Smooth muscle cell (in vitro differentiated cells): ENCODE measurements around the gene PCYT1B. TPM values are rescaled to one million over a fixed set of nuclear protein-coding genes. Genes with fewer than 3 reads are reported as not detected.

ENCODE experiments used
- DNase-seq: peaks from one replicate; lab custom pipeline; 2025; ENCODE audit not compliant: unreplicated experiment; lab: John Stamatoyannopoulos, UW
- H2AFZ ChIP-seq: fragments of 200-600 bp; sonication (generic); 2 replicates; pipeline ENCODE4 v1.6.0; 2016; ENCODE audit warnings: antibody characterized with exemption, low read depth, mild to moderate bottlenecking
- H3F3A ChIP-seq: fragments of 200-600 bp; sonication (generic); 2 replicates; pipeline ENCODE4 v1.6.0; 2017; ENCODE audit warnings: antibody characterized with exemption, low read depth
- H3K27ac ChIP-seq: fragments of 200-600 bp; sonication (generic); 2 replicates; pipeline ENCODE4 v1.5.1; 2016; ENCODE audit warnings: low read depth, mild to moderate bottlenecking
- H3K27me3 ChIP-seq: fragments of 200-600 bp; sonication (generic); 2 replicates; pipeline ENCODE4 v1.6.1; 2016; ENCODE audit warnings: low read depth, mild to moderate bottlenecking
- H3K36me3 ChIP-seq: fragments of 200-600 bp; sonication (generic); 2 replicates; pipeline ENCODE4 v1.5.1; 2016; ENCODE audit warnings: low read depth
- H3K4me1 ChIP-seq: fragments of 200-600 bp; sonication (generic); 2 replicates; pipeline ENCODE4 v1.5.1; 2016; ENCODE audit warnings: low read depth
- H3K4me2 ChIP-seq: fragments of 200-600 bp; sonication (generic); 2 replicates; pipeline ENCODE4 v1.6.0; 2016; ENCODE audit warnings: mild to moderate bottlenecking
- H3K4me3 ChIP-seq: fragments of 200-600 bp; sonication (generic); 2 replicates; pipeline ENCODE4 v1.5.1; 2016; ENCODE audit warnings: mild to moderate bottlenecking
- H3K79me2 ChIP-seq: fragments of 200-600 bp; sonication (generic); 2 replicates; pipeline ENCODE4 v1.6.0; 2016; ENCODE audit warnings: low read depth, mild to moderate bottlenecking
- H3K9ac ChIP-seq: fragments of 200-600 bp; sonication (generic); 2 replicates; pipeline ENCODE4 v1.6.0; 2016; ENCODE audit warnings: low read depth
- H3K9me3 ChIP-seq: fragments of 200-600 bp; sonication (generic); replicated peaks from 2 replicates; pipeline ENCODE4 v1.5.1; 2016; ENCODE audit warnings: low read depth
- H4K20me1 ChIP-seq: fragments of 200-600 bp; sonication (generic); 2 replicates; pipeline ENCODE4 v1.6.0; 2016; ENCODE audit warnings: low read depth
- WGBS: methylation state at CpG from one replicate; pipeline ENCODE4 v1.1.7; 2016; ENCODE audit warnings: low lambda C conversion rate; 5-methylcytosine and 5-hydroxymethylcytosine counted together
- polyA plus RNA-seq: library from polyadenylated mRNA; unstranded; fragments of >200 nt; fragmentation: Nextera tagmentation; extraction: Ambion mirVana; gene quantifications from 2 replicates; pipeline ENCODE4 v1.2.1, GENCODE V29; 2016
- total RNA-seq: library from RNA; depleted of rRNA; stranded (reverse); fragments of >200 nt; gene quantifications from 2 replicates; pipeline ENCODE4 v1.2.3, GENCODE V29; 2014
- TF ChIP-seq, protein P1 (sequence below): fragments of 200-600 bp; sonication (generic); IDR thresholded peaks from 2 replicates; pipeline ENCODE4 v1.5.1; 2017; ENCODE audit warnings: borderline replicate concordance, mild to moderate bottlenecking, antibody characterized with exemption; ENCODE audit not compliant: insufficient read depth, poor library complexity, severe bottlenecking

Gene PCYT1B
- total and polyA plus RNA-seq, 2 experiments from 2014 or later, result 5.1 to 9.4 TPM

DNA sequence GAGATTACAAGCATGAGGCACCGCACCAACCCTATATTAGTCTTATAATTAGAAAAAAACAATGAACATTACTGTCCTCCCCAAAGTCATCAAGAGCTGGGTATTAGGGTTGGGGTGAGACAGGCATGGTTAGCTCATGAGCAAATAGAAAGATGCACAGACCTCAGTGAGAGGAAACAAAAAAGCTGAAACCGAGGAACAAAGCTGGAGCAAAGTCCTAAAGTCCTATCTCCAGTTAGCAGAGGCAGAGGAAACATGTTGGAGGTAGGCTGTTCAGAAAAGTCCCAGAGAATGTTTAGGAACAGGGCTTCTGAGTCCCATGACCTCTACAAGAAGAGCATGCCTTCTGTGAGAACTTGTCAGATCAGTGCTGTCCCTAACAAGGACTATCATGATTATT is 4.6 kb upstream of the PCYT1B start:
- H3F3A ChIP-seq, result no peaks in the 10 kb centered on the region
- no peaks in the 10 kb centered on the region for H3K27me3 ChIP-seq
- H3K4me2 ChIP-seq, result no peak overlapping the region
- no peak overlapping the region for H2AFZ ChIP-seq
- TF ChIP-seq, protein P1, sequence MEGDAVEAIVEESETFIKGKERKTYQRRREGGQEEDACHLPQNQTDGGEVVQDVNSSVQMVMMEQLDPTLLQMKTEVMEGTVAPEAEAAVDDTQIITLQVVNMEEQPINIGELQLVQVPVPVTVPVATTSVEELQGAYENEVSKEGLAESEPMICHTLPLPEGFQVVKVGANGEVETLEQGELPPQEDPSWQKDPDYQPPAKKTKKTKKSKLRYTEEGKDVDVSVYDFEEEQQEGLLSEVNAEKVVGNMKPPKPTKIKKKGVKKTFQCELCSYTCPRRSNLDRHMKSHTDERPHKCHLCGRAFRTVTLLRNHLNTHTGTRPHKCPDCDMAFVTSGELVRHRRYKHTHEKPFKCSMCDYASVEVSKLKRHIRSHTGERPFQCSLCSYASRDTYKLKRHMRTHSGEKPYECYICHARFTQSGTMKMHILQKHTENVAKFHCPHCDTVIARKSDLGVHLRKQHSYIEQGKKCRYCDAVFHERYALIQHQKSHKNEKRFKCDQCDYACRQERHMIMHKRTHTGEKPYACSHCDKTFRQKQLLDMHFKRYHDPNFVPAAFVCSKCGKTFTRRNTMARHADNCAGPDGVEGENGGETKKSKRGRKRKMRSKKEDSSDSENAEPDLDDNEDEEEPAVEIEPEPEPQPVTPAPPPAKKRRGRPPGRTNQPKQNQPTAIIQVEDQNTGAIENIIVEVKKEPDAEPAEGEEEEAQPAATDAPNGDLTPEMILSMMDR, result no peak
- no peak overlapping the region for H3K9ac ChIP-seq
- H3K4me1 ChIP-seq, result peaks cover 9% of the 10 kb centered on the region
- H3K36me3 ChIP-seq, result no peaks in the 10 kb centered on the region
- WGBS, result 88% methylated on average over 2 of the region's 2 CpGs
- no peaks in the 10 kb centered on the region for H3K79me2 ChIP-seq
- no peak overlapping the region for H3K27ac ChIP-seq
- no peak for DNase-seq
- no peaks in the 10 kb centered on the region for H3K9me3 ChIP-seq
- H3K4me3 ChIP-seq, result no peak overlapping the region
- H4K20me1 ChIP-seq, result no peaks in the 10 kb centered on the region

DNA sequence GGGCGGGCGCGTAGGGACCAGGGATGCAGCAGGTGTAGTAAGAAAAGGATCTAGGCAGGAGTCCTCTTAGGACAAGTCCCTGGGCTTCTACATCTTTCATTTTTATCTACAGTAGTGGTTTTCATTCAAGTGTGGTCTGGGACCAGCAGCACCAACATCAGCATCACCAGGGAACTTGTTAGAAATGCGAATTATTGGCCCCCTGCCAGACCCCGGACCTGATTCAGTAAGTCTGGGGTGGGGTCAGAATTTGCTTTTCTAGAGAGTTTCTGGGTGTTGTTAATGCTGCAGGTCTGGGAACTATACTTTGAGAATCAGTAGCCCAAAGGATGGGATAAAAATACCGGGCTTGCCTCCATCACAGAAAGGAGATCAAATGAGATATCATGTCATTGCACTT is 1.3 kb upstream of the PCYT1B start:
- Histone ChIP-seq H3K4me1 (peaks cover 17% of the 10 kb centered on the region), H3K27me3 (no peaks in the 10 kb centered on the region), H3K9me3 (no peaks in the 10 kb centered on the region), H3K4me3 (no peak overlapping the region), H4K20me1 (no peaks in the 10 kb centered on the region), H3K36me3 (no peaks in the 10 kb centered on the region), H3K79me2 (no peaks in the 10 kb centered on the region), H3K27ac (no peak overlapping the region), H2AFZ (no peak overlapping the region), H3K4me2 (no peak overlapping the region), H3K9ac (no peak overlapping the region), H3F3A (no peaks in the 10 kb centered on the region)
- DNase-seq, result no peak
- TF ChIP-seq, protein P1, result no peak
- WGBS, result 88% methylated on average over 6 of the region's 6 CpGs

DNA sequence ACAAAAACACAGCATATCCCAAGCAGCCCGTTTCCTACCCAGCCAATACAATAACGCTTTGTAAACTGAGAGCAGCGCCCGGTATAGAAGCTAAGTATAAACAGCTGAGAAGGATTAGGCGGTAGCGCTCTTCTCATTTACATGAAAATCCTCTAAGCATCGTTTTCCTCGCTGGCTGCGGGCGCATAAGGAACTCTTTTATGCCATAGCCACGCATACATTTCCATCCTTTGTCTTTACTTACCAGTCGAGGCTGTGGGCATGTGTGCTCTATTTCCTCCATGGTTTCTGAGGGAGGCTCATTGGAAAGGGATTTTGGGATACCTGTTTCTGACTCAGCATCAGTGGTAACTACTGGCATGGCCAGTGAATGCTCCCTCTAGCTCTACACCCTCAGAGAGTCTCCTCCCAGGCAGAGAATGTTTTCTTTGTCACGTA is 383 bp downstream of the PCYT1B start:
- no peak for DNase-seq
- Histone ChIP-seq H3K27ac (peak overlapping the region; percentile 60), H3K4me3 (peak overlapping the region; percentile 54), H3K36me3 (no peaks in the 10 kb centered on the region), H3K4me1 (peaks cover 17% of the 10 kb centered on the region), H3F3A (no peaks in the 10 kb centered on the region), H3K9ac (no peak overlapping the region), H2AFZ (peak overlapping the region; percentile 91), H3K9me3 (no peaks in the 10 kb centered on the region), H4K20me1 (no peaks in the 10 kb centered on the region), H3K27me3 (no peaks in the 10 kb centered on the region), H3K79me2 (no peaks in the 10 kb centered on the region), H3K4me2 (peak overlapping the region; percentile 87)
- TF ChIP-seq, protein P1, result no peak
- WGBS, result under 1% methylated on average over 13 of the region's 13 CpGs

DNA sequence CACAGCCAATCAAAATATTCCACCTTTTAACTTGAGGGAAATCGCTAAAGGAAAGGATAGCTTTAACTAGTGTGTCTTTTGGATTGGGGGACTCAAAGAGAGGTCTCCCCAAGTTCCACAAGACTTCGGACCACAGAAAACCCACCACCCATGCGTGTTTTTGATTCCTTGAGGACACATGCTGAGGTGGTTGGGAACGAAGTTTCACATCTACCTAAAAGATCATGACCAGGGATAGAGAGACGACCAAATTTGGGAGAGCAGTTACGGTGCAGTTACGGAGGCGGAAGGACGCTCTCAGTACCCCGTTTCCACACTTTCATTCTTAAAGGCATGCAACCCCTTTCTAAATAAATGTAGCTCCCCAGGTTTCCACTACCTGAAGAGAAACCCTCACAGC is 1.1 kb downstream of the PCYT1B start:
- no peaks in the 10 kb centered on the region for H3K9me3 ChIP-seq
- H3K4me1 ChIP-seq, result peaks cover 17% of the 10 kb centered on the region
- H3K27me3 ChIP-seq, result no peaks in the 10 kb centered on the region
- H3K4me3 ChIP-seq, result peak overlapping the region; percentile 54
- H3K79me2 ChIP-seq, result no peaks in the 10 kb centered on the region
- 9% methylated on average over 10 of the region's 10 CpGs for WGBS
- no peak for DNase-seq
- no peak overlapping the region for H3K27ac ChIP-seq
- no peak overlapping the region for H3K9ac ChIP-seq
- TF ChIP-seq, protein P1, result no peak
- H3K36me3 ChIP-seq, result no peaks in the 10 kb centered on the region
- H2AFZ ChIP-seq, result peak overlapping the region; percentile 91
- peak overlapping the region; percentile 87 for H3K4me2 ChIP-seq
- H4K20me1 ChIP-seq, result no peaks in the 10 kb centered on the region
- H3F3A ChIP-seq, result no peaks in the 10 kb centered on the region
